ENCODE results near the gene FBXL19. TPM values are rescaled to one million over a fixed set of nuclear protein-coding genes. Genes with fewer than 3 reads are reported as not detected.
A peak's percentile ranks its signal among the peaks of the same experiment; 100 is the strongest.

Gene FBXL19
- total and polyA plus RNA-seq, 2 of the 13 experiments (the other 11 are each of a cell fraction or from before 2014, with no cell fraction given) = 6.0 to 13.7 TPM

DNA sequence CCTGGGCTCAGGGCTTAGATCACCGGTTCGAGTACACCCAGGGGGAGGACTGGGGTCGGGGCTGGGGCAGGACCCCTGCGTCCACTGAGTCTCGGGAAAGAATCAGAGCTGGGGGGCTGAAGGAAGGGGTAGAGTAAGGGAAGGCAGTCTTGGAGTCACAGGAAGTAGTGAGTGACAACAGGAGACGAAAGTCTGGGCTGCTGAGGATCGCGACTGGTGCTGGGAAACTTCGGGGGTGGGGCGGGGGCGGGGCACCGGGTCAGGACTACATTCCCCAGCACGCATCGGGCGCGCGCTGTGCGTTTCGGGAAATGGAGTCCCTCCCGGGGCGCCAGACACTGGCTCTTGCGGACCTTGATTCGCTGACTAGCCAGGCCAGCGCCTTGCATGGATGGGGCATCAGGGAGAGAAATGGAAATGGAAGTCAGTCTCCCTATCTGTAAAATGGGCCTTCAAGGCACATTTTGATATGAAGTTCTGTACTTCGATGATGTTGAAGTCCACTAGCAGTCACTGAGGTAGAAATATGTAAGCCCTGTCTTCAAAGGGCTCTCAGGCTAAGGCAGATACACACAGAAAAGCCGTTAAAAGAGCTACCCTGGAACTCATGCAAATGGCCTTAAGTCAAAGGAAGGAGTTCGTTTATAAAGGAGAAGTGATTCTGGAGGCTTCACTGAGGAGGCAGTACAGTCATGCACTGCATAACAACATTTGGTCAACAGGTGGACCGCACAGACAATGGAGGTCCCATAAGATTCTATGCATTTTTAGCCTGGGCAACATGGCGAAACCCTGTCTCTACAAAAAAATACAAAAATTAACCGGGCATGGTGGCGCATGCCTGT is 26.3 kb upstream of the FBXL19 start (continued):
- TF ChIP-seq DBP (CRISPR knock-in tag; IDR thresholded peaks at IDR 0.05; ENCODE audit: not compliant biosample characterization) (no peak), AHR (CRISPR knock-in tag; IDR thresholded peaks at IDR 0.05) (0 out of 2 replicates have a peak, but pooled peaks have one; percentile 40), FOXK2 (IDR thresholded peaks at IDR 0.05) (no peak), MZF1 (CRISPR knock-in tag; IDR thresholded peaks at IDR 0.05; ENCODE audit: borderline replicate concordance) (no peak), ZSCAN9 (CRISPR knock-in tag; IDR thresholded peaks at IDR 0.05; ENCODE audit: borderline replicate concordance) (no peak), THAP11 (CRISPR knock-in tag; IDR thresholded peaks at IDR 0.05) (peak; percentile 99), ZNF782 (CRISPR knock-in tag; IDR thresholded peaks at IDR 0.05; ENCODE audit: borderline replicate concordance) (no peak), ZNF224 (CRISPR knock-in tag; IDR thresholded peaks at IDR 0.05) (no peak), HMG20A (CRISPR knock-in tag; IDR thresholded peaks at IDR 0.05; ENCODE audit: borderline replicate concordance) (no peak), SOX5 (CRISPR knock-in tag; IDR thresholded peaks at IDR 0.05; ENCODE audit: borderline replicate concordance) (no peak; the same call in 1 of the 2 replicates), ZFY (CRISPR knock-in tag; IDR thresholded peaks at IDR 0.05) (peak; percentile 80), ZNF501 (CRISPR knock-in tag; IDR thresholded peaks at IDR 0.05) (peak; percentile 46; the same call in 1 of the 2 replicates), RAD51 (IDR thresholded peaks at IDR 0.05; ENCODE audit: borderline replicate concordance) (no peak)
- TF ChIP-seq, protein P1, sequence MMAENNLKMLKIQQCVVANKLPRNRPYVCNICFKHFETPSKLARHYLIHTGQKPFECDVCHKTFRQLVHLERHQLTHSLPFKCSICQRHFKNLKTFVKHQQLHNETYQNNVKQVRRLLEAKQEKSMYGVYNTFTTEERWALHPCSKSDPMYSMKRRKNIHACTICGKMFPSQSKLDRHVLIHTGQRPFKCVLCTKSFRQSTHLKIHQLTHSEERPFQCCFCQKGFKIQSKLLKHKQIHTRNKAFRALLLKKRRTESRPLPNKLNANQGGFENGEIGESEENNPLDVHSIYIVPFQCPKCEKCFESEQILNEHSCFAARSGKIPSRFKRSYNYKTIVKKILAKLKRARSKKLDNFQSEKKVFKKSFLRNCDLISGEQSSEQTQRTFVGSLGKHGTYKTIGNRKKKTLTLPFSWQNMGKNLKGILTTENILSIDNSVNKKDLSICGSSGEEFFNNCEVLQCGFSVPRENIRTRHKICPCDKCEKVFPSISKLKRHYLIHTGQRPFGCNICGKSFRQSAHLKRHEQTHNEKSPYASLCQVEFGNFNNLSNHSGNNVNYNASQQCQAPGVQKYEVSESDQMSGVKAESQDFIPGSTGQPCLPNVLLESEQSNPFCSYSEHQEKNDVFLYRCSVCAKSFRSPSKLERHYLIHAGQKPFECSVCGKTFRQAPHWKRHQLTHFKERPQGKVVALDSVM (CRISPR knock-in tag; IDR thresholded peaks at IDR 0.05) = peak; percentile 84
- TF ChIP-seq, protein P2, sequence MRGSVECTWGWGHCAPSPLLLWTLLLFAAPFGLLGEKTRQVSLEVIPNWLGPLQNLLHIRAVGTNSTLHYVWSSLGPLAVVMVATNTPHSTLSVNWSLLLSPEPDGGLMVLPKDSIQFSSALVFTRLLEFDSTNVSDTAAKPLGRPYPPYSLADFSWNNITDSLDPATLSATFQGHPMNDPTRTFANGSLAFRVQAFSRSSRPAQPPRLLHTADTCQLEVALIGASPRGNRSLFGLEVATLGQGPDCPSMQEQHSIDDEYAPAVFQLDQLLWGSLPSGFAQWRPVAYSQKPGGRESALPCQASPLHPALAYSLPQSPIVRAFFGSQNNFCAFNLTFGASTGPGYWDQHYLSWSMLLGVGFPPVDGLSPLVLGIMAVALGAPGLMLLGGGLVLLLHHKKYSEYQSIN (CRISPR knock-in tag; IDR thresholded peaks at IDR 0.05; ENCODE audit: borderline replicate concordance) = no peak
- TF ChIP-seq, protein P3, sequence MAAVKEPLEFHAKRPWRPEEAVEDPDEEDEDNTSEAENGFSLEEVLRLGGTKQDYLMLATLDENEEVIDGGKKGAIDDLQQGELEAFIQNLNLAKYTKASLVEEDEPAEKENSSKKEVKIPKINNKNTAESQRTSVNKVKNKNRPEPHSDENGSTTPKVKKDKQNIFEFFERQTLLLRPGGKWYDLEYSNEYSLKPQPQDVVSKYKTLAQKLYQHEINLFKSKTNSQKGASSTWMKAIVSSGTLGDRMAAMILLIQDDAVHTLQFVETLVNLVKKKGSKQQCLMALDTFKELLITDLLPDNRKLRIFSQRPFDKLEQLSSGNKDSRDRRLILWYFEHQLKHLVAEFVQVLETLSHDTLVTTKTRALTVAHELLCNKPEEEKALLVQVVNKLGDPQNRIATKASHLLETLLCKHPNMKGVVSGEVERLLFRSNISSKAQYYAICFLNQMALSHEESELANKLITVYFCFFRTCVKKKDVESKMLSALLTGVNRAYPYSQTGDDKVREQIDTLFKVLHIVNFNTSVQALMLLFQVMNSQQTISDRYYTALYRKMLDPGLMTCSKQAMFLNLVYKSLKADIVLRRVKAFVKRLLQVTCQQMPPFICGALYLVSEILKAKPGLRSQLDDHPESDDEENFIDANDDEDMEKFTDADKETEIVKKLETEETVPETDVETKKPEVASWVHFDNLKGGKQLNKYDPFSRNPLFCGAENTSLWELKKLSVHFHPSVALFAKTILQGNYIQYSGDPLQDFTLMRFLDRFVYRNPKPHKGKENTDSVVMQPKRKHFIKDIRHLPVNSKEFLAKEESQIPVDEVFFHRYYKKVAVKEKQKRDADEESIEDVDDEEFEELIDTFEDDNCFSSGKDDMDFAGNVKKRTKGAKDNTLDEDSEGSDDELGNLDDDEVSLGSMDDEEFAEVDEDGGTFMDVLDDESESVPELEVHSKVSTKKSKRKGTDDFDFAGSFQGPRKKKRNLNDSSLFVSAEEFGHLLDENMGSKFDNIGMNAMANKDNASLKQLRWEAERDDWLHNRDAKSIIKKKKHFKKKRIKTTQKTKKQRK (IDR thresholded peaks at IDR 0.05; ENCODE audit: low read length) = no peak

Data from HepG2 (cell line).